ENCODE data around the gene ENPP7.

ENPP7 gene

DNA sequence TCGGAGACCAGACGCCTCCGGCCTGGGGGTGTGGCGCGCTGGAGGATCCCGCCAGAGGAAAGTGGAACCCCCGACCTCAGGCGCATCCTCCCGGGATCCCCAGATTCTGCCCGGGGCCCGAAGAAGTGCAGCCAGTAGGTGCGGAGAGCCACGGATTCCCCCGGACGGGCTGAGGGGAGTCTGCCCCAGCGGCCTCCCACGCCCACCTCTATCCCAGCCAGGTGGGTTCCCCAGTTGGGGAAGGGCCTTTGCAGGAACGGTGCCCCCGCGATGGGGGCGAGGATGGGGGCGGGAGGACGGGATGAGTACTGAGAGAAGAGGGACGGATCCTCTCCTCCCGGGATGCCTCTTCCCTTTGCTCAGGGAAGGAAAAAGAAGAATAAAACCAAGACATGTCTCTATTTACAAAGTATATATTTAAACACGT lies 61.0 kb downstream of the ENPP7 start:
- no peak overlapping the region for H3K27ac ChIP-seq (ENCODE audit: low read length)
- no peaks in the 10 kb centered on the region for H3K36me3 ChIP-seq (replicated peaks; ENCODE audit: insufficient read depth, low read length)
- no peak overlapping the region for H3K4me3 ChIP-seq (ENCODE audit: low read length)
- peaks cover 6% of the 10 kb centered on the region for H3K4me1 ChIP-seq (ENCODE audit: low read length)
- TF ChIP-seq EZH2 (optimal IDR thresholded peaks at IDR 0.05; ENCODE audit: low read depth, low read length) (no peak), CTCF (IDR thresholded peaks at IDR 0.05; ENCODE audit: low read length) (no peak), EZH2phosphoT487 (IDR thresholded peaks at IDR 0.05; ENCODE audit: low read length) (no peak; the same call in 1 of the 2 replicates)
- DNase-seq: no peak
- no peaks in the 10 kb centered on the region for H3F3A ChIP-seq (ENCODE audit: insufficient read depth, low read length)
- no peaks in the 10 kb centered on the region for H3K9me2 ChIP-seq (replicated peaks; ENCODE audit: insufficient read depth, low read length)
- no peaks in the 10 kb centered on the region for H3K79me2 ChIP-seq (ENCODE audit: low read length)
- H3K27me3 ChIP-seq (replicated peaks; ENCODE audit: insufficient read depth, low read length): peaks cover 57% of the 10 kb centered on the region
- H3K9me3 ChIP-seq (replicated peaks; ENCODE audit: insufficient read depth, low read length): no peaks in the 10 kb centered on the region
- no peak overlapping the region for H3K9ac ChIP-seq (ENCODE audit: low read length)
- no peak overlapping the region for H3K4me2 ChIP-seq (ENCODE audit: low read depth, low read length)
- H2AFZ ChIP-seq (ENCODE audit: low read length): no peak overlapping the region
- H4K20me1 ChIP-seq (ENCODE audit: insufficient read depth, low read length): no peaks in the 10 kb centered on the region
